Uterus (tissue), 4 donors: Measurements from ENCODE around the gene WDPCP. TPM values are rescaled to one million over a fixed set of nuclear protein-coding genes. Genes with fewer than 3 reads are reported as not detected.

Experiments
- DNase-seq, 2 donors: peaks; one replicate each; pipeline ENCODE4 v3.0.0-alpha.2; 2019 to 2020
- H3K27ac ChIP-seq, 2 donors: fragments of 200-600 bp; sonication (generic); 1 replicate in 1 of 2; 2 replicates in 1 of 2; pipeline ENCODE4 v1.5.1; 2016 to 2018
- H3K27me3 ChIP-seq, 2 donors: fragments of 200-600 bp; sonication (generic); one replicate each; pipeline ENCODE4 v1.5.1; 2018 to 2019; ENCODE audit warnings: control low read depth in 1 of 2
- H3K36me3 ChIP-seq, 2 donors: fragments of 200-600 bp; sonication (generic); one replicate each; pipeline ENCODE4 v1.5.1; 2019; ENCODE audit warnings: control low read depth in 1 of 2
- H3K4me1 ChIP-seq, 2 donors: fragments of 200-600 bp; sonication (generic); one replicate each; pipeline ENCODE4 v1.5.1; 2018 to 2019; ENCODE audit warnings: control low read depth in 1 of 2
- H3K4me3 ChIP-seq, 2 donors: fragments of 200-600 bp; sonication (generic); 1 replicate in 1 of 2; 2 replicates in 1 of 2; pipeline ENCODE4 v1.5.1; 2018 to 2019; ENCODE audit warnings: mild to moderate bottlenecking in 1 of 2
- H3K9me3 ChIP-seq, 2 donors: fragments of 200-600 bp; sonication (generic); one replicate each; pipeline ENCODE4 v1.5.1; 2019; ENCODE audit warnings: control low read depth in 1 of 2
- POLR2A ChIP-seq, 2 donors: fragments of 450-650 bp; IDR thresholded peaks; one replicate each; pipeline ENCODE4 v1.6.1; 2016; ENCODE audit warnings: antibody characterized with exemption in 2 of 2, mild to moderate bottlenecking in 1 of 2, moderate library complexity in 1 of 2
- intact Hi-C: fragments of 100-400 bp; cut with DNase I; formaldehyde crosslinking; loops from one replicate; pipeline ENCODE4 v1.15.1; 2023; ENCODE audit warnings: low total_unique reads
- total RNA-seq, 4 donors: library from RNA; depleted of rRNA in 3 of 4; stranded (reverse); fragments of >200 nt in 3 of 4; gene quantifications; one replicate each; pipeline versions ENCODE4 v1.1.0 to v1.2.4, GENCODE V29; 2014 to 2023
- TF ChIP-seq, protein P1 (sequence below), 4 experiments: fragments of 200-600 bp in 2 of 4; fragments of 450-650 bp in 2 of 4; sonication (generic) in 2 of 4; IDR thresholded peaks; one replicate each; pipeline ENCODE4 v1.5.1; 2016 to 2019; ENCODE audit warnings: antibody characterized with exemption in 4 of 4, mild to moderate bottlenecking in 2 of 4, moderate library complexity in 1 of 4
- donor health status: DM: yes; HTN: yes; CAD: no.

Gene WDPCP
- total RNA-seq, 4 donors from 2014 or later = 8.8 to 39.8 (median 29.7) TPM

DNA sequence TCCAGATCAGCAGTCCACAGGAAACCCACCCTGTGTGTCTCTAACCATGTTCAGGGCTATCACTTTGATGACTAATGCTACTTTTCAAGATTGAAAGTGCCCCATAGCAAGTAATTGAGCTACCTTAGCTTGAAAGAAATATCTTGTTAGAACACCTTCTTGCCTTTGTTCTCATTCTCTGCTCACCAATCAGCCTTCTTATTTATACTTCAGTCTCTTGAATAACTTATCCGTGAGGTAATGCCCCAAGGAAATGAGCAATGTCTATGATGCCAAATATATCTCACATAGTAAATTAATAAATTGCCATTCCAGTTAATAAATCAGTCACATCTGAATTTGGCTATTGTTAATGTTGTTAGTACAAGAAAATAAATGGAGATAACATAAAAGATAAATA lies 141.6 kb downstream of the WDPCP start:
- Histone ChIP-seq H3K27me3 (no peaks in the 10 kb centered on the region), H3K9me3 (no peaks in the 10 kb centered on the region), H3K27ac (no peak overlapping the region), H3K4me3 (no peak overlapping the region), H3K36me3 (no peaks in the 10 kb centered on the region), H3K4me1 (no peaks in the 10 kb centered on the region)
- no peak for TF ChIP-seq POLR2A (IDR thresholded peaks at IDR 0.05)
- TF ChIP-seq, protein P1, sequence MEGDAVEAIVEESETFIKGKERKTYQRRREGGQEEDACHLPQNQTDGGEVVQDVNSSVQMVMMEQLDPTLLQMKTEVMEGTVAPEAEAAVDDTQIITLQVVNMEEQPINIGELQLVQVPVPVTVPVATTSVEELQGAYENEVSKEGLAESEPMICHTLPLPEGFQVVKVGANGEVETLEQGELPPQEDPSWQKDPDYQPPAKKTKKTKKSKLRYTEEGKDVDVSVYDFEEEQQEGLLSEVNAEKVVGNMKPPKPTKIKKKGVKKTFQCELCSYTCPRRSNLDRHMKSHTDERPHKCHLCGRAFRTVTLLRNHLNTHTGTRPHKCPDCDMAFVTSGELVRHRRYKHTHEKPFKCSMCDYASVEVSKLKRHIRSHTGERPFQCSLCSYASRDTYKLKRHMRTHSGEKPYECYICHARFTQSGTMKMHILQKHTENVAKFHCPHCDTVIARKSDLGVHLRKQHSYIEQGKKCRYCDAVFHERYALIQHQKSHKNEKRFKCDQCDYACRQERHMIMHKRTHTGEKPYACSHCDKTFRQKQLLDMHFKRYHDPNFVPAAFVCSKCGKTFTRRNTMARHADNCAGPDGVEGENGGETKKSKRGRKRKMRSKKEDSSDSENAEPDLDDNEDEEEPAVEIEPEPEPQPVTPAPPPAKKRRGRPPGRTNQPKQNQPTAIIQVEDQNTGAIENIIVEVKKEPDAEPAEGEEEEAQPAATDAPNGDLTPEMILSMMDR (IDR thresholded peaks at IDR 0.05) = no peak
- intact Hi-C loops = no loop called here
- DNase-seq = no peak

DNA sequence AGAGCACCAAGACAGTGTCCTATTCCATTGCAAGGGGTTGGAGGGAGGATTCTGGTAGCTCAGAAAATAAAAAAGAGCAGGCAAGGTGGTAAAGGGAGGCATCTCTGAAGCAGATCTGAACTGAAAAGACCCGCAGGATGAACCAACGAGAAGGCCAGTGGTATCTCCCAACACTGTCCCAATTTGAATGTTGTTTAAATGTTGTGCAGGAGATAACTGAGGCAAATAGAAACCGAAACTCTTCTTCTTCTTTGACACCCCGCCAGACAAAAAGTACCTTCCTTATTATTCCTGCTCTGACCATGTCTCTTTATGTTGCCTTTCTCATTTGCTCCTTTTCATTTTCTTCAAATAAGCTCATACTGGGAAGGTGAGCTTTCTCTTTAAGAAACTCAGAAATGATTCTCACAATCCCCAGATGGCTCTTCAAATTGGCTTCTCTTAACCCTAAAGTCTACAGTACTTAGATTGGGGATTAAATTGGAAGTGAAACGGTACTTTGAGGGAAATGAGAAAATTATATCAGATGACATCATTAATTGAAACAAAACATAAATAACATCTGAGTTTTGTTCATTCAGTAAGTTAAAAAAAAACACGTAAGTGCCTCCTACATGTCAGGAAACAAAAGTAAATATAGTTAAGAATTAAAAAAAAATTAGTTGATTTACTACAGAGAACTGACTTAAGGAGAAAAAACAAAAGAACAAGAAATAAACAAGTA lies 143.6 kb downstream of the WDPCP start:
- TF ChIP-seq, protein P1 (IDR thresholded peaks at IDR 0.05) = no peak
- TF ChIP-seq POLR2A (IDR thresholded peaks at IDR 0.05) = no peak
- intact Hi-C loops = no loop called here

DNA sequence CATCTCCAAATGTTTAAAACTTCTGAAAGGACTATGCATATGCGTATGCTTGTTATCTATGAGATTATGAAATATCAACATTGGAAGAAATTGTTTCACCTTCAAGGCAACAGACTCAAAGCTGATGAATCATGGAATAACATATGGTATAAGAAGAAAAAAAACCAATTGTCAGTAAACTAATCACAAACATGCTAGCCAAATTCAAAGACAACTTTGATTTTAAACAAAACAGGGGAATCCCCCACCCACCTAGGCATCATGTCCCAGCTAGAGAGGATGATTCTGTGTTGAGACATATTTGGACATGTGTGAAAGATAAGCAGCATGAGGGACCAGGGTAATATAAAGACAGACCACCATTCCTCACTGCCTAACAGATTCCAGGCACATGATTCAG lies 147.7 kb downstream of the WDPCP start:
- H3K9me3 ChIP-seq = no peaks in the 10 kb centered on the region
- H3K4me1 ChIP-seq = no peaks in the 10 kb centered on the region
- no peak overlapping the region for H3K4me3 ChIP-seq
- H3K27ac ChIP-seq = no peak overlapping the region
- no peaks in the 10 kb centered on the region for H3K27me3 ChIP-seq
- H3K36me3 ChIP-seq = no peaks in the 10 kb centered on the region
- no peak for DNase-seq
- intact Hi-C loops = no loop called here
- TF ChIP-seq, protein P1 (IDR thresholded peaks at IDR 0.05) = no peak
- TF ChIP-seq POLR2A (IDR thresholded peaks at IDR 0.05) = no peak

More for the DNA sequence above, 143.6 kb downstream of the WDPCP start:
- Histone ChIP-seq H3K4me1 (no peaks in the 10 kb centered on the region), H3K27me3 (no peaks in the 10 kb centered on the region), H3K9me3 (no peaks in the 10 kb centered on the region), H3K4me3 (no peak overlapping the region), H3K27ac (no peak overlapping the region), H3K36me3 (no peaks in the 10 kb centered on the region)
- no peak for DNase-seq

DNA sequence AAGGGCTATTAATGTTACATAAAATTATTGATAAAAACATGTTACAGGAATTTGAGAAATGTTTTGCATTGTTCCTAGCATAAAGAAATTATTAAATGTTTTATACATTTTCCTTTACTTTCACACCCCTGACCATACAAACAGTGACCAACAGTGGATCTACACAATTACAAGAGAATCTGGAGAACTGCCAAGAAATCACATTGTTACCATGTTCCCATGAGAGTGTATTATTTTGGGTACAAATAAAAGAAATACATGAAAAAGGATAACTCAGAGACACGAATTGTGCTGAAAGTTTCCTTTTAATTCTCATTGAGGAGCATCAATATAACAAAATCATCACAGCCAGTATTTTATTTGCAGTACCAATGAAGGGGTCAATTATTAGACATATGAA lies 150.1 kb downstream of the WDPCP start:
- Histone ChIP-seq H3K4me3 (no peak overlapping the region), H3K9me3 (no peaks in the 10 kb centered on the region), H3K4me1 (no peaks in the 10 kb centered on the region), H3K27ac (no peak overlapping the region), H3K27me3 (no peaks in the 10 kb centered on the region), H3K36me3 (no peaks in the 10 kb centered on the region)
- intact Hi-C loops = no loop called here
- no peak for TF ChIP-seq POLR2A (IDR thresholded peaks at IDR 0.05)
- TF ChIP-seq, protein P1 (IDR thresholded peaks at IDR 0.05) = no peak
- DNase-seq = no peak

GRCh38 chr2:63436488-63436887 lies 151.8 kb downstream of the WDPCP start:
- TF ChIP-seq POLR2A (IDR thresholded peaks at IDR 0.05) = no peak
- TF ChIP-seq, protein P1 (IDR thresholded peaks at IDR 0.05) = no peak
- H3K27me3 ChIP-seq = no peaks in the 10 kb centered on the region
- intact Hi-C loops = no loop called here

More at GRCh38 chr2:63436488-63436887, 151.8 kb downstream of the WDPCP start:
- no peaks in the 10 kb centered on the region for H3K4me1 ChIP-seq
- H3K27ac ChIP-seq = no peak overlapping the region
- DNase-seq = no peak
- H3K4me3 ChIP-seq = no peak overlapping the region
- no peaks in the 10 kb centered on the region for H3K9me3 ChIP-seq
- H3K36me3 ChIP-seq = no peaks in the 10 kb centered on the region
